ENCODE data around the gene VWA2.

VWA2 gene

GRCh38 chr10:114252883-114253282 is 13.8 kb downstream of the VWA2 start:
- no peak for TF ChIP-seq POLR2AphosphoS5 (IDR thresholded peaks at IDR 0.05; ENCODE audit: borderline replicate concordance, low read depth, low read length)
- no peak for TF ChIP-seq EZH2 (IDR thresholded peaks at IDR 0.05)
- TF ChIP-seq FOXP2 (optimal IDR thresholded peaks at IDR 0.05; ENCODE audit: control extremely low read depth, extremely low read length, insufficient read depth) = no peak
- Histone ChIP-seq H3K9ac (ENCODE audit: insufficient read length) (no peak overlapping the region), H3K27ac (no peak overlapping the region), H3K9me3 (ENCODE audit: low read depth, low read length) (no peaks in the 10 kb centered on the region), H3K36me3 (ENCODE audit: insufficient read depth, low read length) (no peaks in the 10 kb centered on the region), H3K4me3 (no peak overlapping the region)
- DNase-seq (ENCODE audit: low read depth, low spot score) = no peak

- H3K9me3 ChIP-seq (ENCODE audit: low read depth, low read length) = no peaks in the 10 kb centered on the region
- H3K27ac ChIP-seq = no peak overlapping the region
- TF ChIP-seq POLR2AphosphoS5 (IDR thresholded peaks at IDR 0.05; ENCODE audit: borderline replicate concordance, low read depth, low read length) (no peak), EZH2 (IDR thresholded peaks at IDR 0.05) (no peak), FOXP2 (optimal IDR thresholded peaks at IDR 0.05; ENCODE audit: control extremely low read depth, extremely low read length, insufficient read depth) (no peak)
- H3K4me3 ChIP-seq = no peak overlapping the region
- DNase-seq (ENCODE audit: low read depth, low spot score) = no peak
- H3K9ac ChIP-seq (ENCODE audit: insufficient read length) = no peak overlapping the region
- no peaks in the 10 kb centered on the region for H3K36me3 ChIP-seq (ENCODE audit: insufficient read depth, low read length)
Observed at GRCh38 chr10:114255227-114255626, 16.2 kb downstream of the VWA2 start.

- Histone ChIP-seq H3K36me3 (ENCODE audit: insufficient read depth, low read length) (no peaks in the 10 kb centered on the region), H3K9me3 (ENCODE audit: low read depth, low read length) (no peaks in the 10 kb centered on the region), H3K9ac (ENCODE audit: insufficient read length) (no peak overlapping the region), H3K27ac (no peak overlapping the region), H3K4me3 (no peak overlapping the region)
- DNase-seq (ENCODE audit: low read depth, low spot score) = no peak
- TF ChIP-seq FOXP2 (optimal IDR thresholded peaks at IDR 0.05; ENCODE audit: control extremely low read depth, extremely low read length, insufficient read depth) = no peak
- TF ChIP-seq EZH2 (IDR thresholded peaks at IDR 0.05) = no peak
- no peak for TF ChIP-seq POLR2AphosphoS5 (IDR thresholded peaks at IDR 0.05; ENCODE audit: borderline replicate concordance, low read depth, low read length)
Observed at GRCh38 chr10:114256008-114256765, 17.1 kb downstream of the VWA2 start.

- Histone ChIP-seq H3K4me3 (no peak overlapping the region), H3K36me3 (ENCODE audit: insufficient read depth, low read length) (no peaks in the 10 kb centered on the region), H3K27ac (no peak overlapping the region), H3K9ac (ENCODE audit: insufficient read length) (no peak overlapping the region), H3K9me3 (ENCODE audit: low read depth, low read length) (no peaks in the 10 kb centered on the region)
- TF ChIP-seq POLR2AphosphoS5 (IDR thresholded peaks at IDR 0.05; ENCODE audit: borderline replicate concordance, low read depth, low read length) = no peak
- no peak for DNase-seq (ENCODE audit: low read depth, low spot score)
Observed at GRCh38 chr10:114256822-114257221, 17.8 kb downstream of the VWA2 start.

- DNase-seq (ENCODE audit: low read depth, low spot score) = no peak
Observed at GRCh38 chr10:114257498-114257897, 18.4 kb downstream of the VWA2 start.

GRCh38 chr10:114258274-114258840 is 19.3 kb downstream of the VWA2 start:
- H3K36me3 ChIP-seq (ENCODE audit: insufficient read depth, low read length) = no peaks in the 10 kb centered on the region
- H3K9ac ChIP-seq (ENCODE audit: insufficient read length) = no peak overlapping the region
- no peaks in the 10 kb centered on the region for H3K9me3 ChIP-seq (ENCODE audit: low read depth, low read length)
- H3K4me3 ChIP-seq = no peak overlapping the region
- no peak for DNase-seq (ENCODE audit: low read depth, low spot score)
- TF ChIP-seq EZH2 (IDR thresholded peaks at IDR 0.05) = no peak
- no peak overlapping the region for H3K27ac ChIP-seq

More at GRCh38 chr10:114257498-114257897, 18.4 kb downstream of the VWA2 start:
- no peak overlapping the region for H3K4me3 ChIP-seq
- H3K27ac ChIP-seq = no peak overlapping the region
- TF ChIP-seq POLR2AphosphoS5 (IDR thresholded peaks at IDR 0.05; ENCODE audit: borderline replicate concordance, low read depth, low read length) = no peak
- no peak for TF ChIP-seq FOXP2 (optimal IDR thresholded peaks at IDR 0.05; ENCODE audit: control extremely low read depth, extremely low read length, insufficient read depth)
- TF ChIP-seq EZH2 (IDR thresholded peaks at IDR 0.05) = no peak
- no peaks in the 10 kb centered on the region for H3K9me3 ChIP-seq (ENCODE audit: low read depth, low read length)
- no peaks in the 10 kb centered on the region for H3K36me3 ChIP-seq (ENCODE audit: insufficient read depth, low read length)
- no peak overlapping the region for H3K9ac ChIP-seq (ENCODE audit: insufficient read length)

- H3K27ac ChIP-seq = no peak overlapping the region
- DNase-seq (ENCODE audit: low read depth, low spot score) = no peak
- no peak overlapping the region for H3K9ac ChIP-seq (ENCODE audit: insufficient read length)
- H3K4me3 ChIP-seq = no peak overlapping the region
- TF ChIP-seq FOXP2 (optimal IDR thresholded peaks at IDR 0.05; ENCODE audit: control extremely low read depth, extremely low read length, insufficient read depth) (no peak), EZH2 (IDR thresholded peaks at IDR 0.05) (no peak), POLR2AphosphoS5 (IDR thresholded peaks at IDR 0.05; ENCODE audit: borderline replicate concordance, low read depth, low read length) (no peak)
- H3K9me3 ChIP-seq (ENCODE audit: low read depth, low read length) = no peaks in the 10 kb centered on the region
- H3K36me3 ChIP-seq (ENCODE audit: insufficient read depth, low read length) = no peaks in the 10 kb centered on the region
Observed at GRCh38 chr10:114259824-114260223, 20.8 kb downstream of the VWA2 start.

- H3K4me3 ChIP-seq = no peak overlapping the region
- H3K9ac ChIP-seq (ENCODE audit: insufficient read length) = no peak overlapping the region
- H3K36me3 ChIP-seq (ENCODE audit: insufficient read depth, low read length) = no peaks in the 10 kb centered on the region
- no peak overlapping the region for H3K27ac ChIP-seq
- H3K9me3 ChIP-seq (ENCODE audit: low read depth, low read length) = no peaks in the 10 kb centered on the region
- no peak for TF ChIP-seq EZH2 (IDR thresholded peaks at IDR 0.05)
- no peak for TF ChIP-seq FOXP2 (optimal IDR thresholded peaks at IDR 0.05; ENCODE audit: control extremely low read depth, extremely low read length, insufficient read depth)
- no peak for TF ChIP-seq POLR2AphosphoS5 (IDR thresholded peaks at IDR 0.05; ENCODE audit: borderline replicate concordance, low read depth, low read length)
- DNase-seq (ENCODE audit: low read depth, low spot score) = no peak
Observed at GRCh38 chr10:114260366-114260765, 21.3 kb downstream of the VWA2 start.

- H3K9ac ChIP-seq (ENCODE audit: insufficient read length) = no peak overlapping the region
- DNase-seq (ENCODE audit: low read depth, low spot score) = no peak
Observed at GRCh38 chr10:114261076-114261475, 22.0 kb downstream of the VWA2 start.

More at GRCh38 chr10:114261076-114261475, 22.0 kb downstream of the VWA2 start:
- H3K27ac ChIP-seq = no peak overlapping the region
- H3K36me3 ChIP-seq (ENCODE audit: insufficient read depth, low read length) = no peaks in the 10 kb centered on the region
- no peaks in the 10 kb centered on the region for H3K9me3 ChIP-seq (ENCODE audit: low read depth, low read length)
- no peak for TF ChIP-seq FOXP2 (optimal IDR thresholded peaks at IDR 0.05; ENCODE audit: control extremely low read depth, extremely low read length, insufficient read depth)
- TF ChIP-seq POLR2AphosphoS5 (IDR thresholded peaks at IDR 0.05; ENCODE audit: borderline replicate concordance, low read depth, low read length) = no peak
- TF ChIP-seq EZH2 (IDR thresholded peaks at IDR 0.05) = no peak
- no peak overlapping the region for H3K4me3 ChIP-seq
